GM04503 (cell line): ENCODE data around the gene SLC26A3.

Experiments used
- DNase-seq: peaks from one replicate; pipeline ENCODE4 v3.0.0-alpha.2; 2012; ENCODE audit warnings: low read depth

Gene SLC26A3

DNA sequence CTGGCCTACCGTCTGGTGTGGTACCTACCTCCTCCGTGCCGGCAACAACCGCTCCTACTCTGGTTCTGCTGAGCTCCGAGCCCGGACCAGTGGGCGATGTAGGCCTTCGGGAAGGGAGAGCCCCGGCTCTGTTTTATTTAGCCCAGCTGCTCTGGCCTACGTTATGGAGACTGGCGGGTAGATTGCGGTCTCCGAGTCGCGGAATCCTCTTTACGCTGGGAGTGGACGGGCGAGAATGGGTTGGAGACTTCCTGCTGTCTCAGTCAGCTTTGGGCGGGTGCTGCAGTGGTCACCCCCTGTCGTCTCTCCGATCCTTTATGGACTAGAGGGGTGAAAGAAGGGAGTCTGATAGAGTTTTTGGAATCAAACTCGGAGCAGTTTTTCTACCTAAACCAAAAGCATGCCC is 58.7 kb downstream of the SLC26A3 start:
- no peak for DNase-seq

DNA sequence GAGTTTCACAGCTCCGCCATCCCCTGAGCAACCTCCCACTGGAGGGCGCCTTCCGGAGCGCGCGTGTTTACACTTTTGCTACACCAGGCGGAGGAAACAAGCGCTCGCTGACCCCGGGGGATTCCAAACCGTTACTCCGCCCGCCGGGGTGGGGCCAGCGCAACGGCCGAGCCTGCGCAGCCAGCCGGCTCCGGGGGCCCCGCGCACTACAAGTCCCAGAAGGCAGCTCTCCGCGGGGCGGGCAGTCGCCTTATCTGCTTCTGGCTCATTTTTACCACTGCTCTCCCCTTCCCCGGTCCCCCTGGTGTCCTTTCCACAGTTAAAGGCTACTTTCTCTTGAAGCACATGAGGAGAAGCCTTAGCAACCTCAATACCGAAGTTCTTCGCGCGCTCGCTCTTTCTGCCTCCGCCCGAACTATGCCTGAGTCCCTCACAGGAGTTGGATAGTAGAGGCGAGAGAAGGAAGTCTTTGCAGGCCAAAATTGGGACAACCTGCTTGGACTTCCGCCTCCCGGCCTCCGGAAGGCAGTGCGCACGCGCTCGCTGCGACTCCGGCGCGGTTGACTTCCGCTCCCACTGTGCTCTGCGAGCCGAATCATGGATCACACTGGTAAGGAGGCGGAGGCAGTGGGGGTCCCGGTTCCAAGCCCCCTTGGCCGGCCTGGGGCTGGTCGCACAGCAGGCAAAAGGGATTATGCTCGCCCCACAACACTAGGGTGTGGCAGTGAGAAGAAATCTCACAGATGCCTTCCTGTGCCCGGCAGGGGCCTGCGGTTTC is 59.3 kb downstream of the SLC26A3 start, which contains the start of gene CBLL1:
Gene CBLL1, plus strand, starts transcription at position 576 of the 778 bp plus-strand sequence. Its CDS starts 22 bp downstream, at position 598.
- DNase-seq, result peak; percentile 78

GRCh38 chr7:107742678-107743566 is 60.1 kb downstream of the SLC26A3 start:
- no peak for DNase-seq

DNA sequence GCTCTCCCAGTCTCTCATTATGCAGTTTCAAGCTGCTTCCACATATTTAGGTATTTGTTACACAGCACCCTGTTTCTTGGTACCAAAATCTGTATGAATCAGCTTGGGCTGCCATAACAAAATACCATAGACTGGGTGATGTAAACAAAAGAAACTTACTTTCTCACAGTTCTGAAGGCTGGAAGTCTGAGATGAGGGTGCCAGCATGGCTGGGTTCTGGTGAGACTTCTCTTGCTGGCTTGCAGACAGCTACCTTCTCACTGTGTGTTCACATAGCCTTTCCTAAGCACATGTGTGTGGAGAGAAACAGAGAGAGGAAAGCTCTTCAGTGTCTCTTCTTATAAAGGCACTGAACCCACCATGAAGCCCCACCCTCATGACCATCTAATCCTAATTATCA is 74.7 kb downstream of the SLC26A3 start:
- no peak for DNase-seq

GRCh38 chr7:107726356-107727130 is 76.5 kb downstream of the SLC26A3 start:
- no peak for DNase-seq

DNA sequence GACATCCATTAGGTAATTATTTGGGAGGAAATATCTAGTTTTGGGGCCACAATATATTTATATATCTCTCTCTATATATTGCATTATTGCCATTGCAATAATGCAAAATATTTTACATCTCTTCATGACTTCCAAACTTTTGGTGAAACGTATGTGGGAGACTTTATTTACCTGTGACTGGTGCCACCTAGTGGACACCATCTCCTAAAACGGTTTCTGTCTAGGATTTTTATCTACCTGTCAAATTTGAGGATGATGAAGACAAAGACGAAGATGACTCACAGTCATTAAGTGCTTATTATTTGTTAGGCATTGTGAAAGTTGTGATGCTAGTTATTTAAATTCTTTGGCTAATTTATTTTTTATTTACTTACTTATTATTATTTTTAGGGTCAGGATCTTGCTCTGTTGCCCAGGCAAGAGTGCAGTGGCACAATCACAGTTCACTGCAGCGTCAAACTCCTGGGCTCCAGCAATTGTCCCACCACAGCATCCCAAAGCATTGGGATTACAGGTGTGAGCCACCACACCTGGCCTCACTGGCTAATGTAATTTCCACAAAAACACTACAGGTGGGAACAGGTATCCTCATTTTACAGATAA is 77.8 kb downstream of the SLC26A3 start:
- no peak for DNase-seq

- DNase-seq, result no peak
Measured at GRCh38 chr7:107723255-107723654, 79.8 kb downstream of the SLC26A3 start.

- no peak for DNase-seq
Measured at GRCh38 chr7:107721286-107721685, 81.7 kb downstream of the SLC26A3 start.

GRCh38 chr7:107718456-107719193 is 84.4 kb downstream of the SLC26A3 start:
- DNase-seq, result no peak

DNA sequence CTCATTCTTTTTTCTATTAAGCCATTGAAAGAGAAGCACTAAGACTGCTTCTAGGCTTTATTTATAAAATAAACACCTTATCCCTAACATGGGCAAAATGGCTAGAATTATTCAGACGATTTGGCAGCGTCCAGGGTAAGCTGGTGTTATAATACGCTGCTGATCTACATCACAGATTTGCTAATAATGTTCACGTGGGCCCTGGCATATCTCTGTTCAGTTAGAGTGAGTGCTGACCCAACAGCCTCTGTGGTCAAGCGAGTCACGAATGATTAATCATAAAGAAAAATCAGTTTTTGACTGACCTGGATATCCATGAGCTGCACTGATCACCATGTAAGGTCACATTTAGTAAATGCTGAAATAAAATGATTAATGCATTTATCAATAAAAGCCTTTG is 87.5 kb downstream of the SLC26A3 start:
- no peak for DNase-seq
